ENCODE data around the gene MAP2K4. TPM values are rescaled to one million over a fixed set of nuclear protein-coding genes. Genes with fewer than 3 reads are reported as not detected.

Gene MAP2K4
- total and polyA plus RNA-seq, 2 of the 8 experiments (the other 6 are each of a cell fraction or from before 2014, with no cell fraction given), result 14.2 to 37.3 TPM

DNA sequence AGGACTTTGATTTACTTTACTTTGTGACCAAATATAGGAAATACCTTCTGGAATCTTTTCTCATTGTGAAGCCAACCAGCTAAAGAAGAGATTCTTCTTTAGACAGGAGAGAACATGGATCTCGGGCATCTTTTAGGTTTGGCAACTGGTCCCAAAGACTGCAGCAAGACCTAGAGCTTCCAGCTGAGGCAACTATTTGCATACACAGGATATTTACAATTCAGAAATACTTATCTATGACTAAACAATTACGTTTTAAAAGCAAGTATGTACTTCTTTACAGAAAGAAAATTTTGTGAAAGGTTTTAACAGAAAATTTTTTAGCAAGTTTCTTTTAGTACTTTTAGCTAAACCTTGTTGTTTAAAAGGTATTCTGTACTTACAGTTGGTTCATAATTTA, 106.5 kb downstream of the MAP2K4 start:
- peaks cover 2 to 43% (median 24%) of the 10 kb centered on the region in 4 experiments; a peak in 6 of 8 replicates for H3K36me3 ChIP-seq (ENCODE audit: control insufficient read depth in 2 of 4, insufficient read depth in 4 of 4, low read length in 3 of 4)
- no peak overlapping the region for H2BK5ac ChIP-seq (ENCODE audit: low read depth, low read length)
- H4K91ac ChIP-seq (replicated peaks; ENCODE audit: insufficient read length, low read length), result no peak overlapping the region
- no peak overlapping the region for H3K4ac ChIP-seq (replicated peaks; ENCODE audit: insufficient read length, low read depth, low read length)
- H4K8ac ChIP-seq (ENCODE audit: extremely low read depth, insufficient read depth, low read length), result no peak overlapping the region
- ChIA-PET POLR2A (ENCODE audit: partially characterized antibody) (interaction anchor here (0.7 to 0.8 kb wide), 2 partner anchors 9 to 50 kb away, joined by 3 read pairs; no protein-coding TSS in a partner anchor), CTCF (ENCODE audit: partially characterized antibody) (no interaction called here)
- no peak overlapping the region for H3K4me3 ChIP-seq (ENCODE audit: extremely low read depth in 1 of 4, insufficient read depth in 2 of 4, low read depth in 3 of 4, low read length in 4 of 4)
- no peak overlapping the region for H2BK20ac ChIP-seq (ENCODE audit: low read length)
- no peaks in the 10 kb centered on the region for H3K79me2 ChIP-seq (ENCODE audit: control insufficient read depth in 1 of 2, insufficient read depth in 2 of 2, low read length in 2 of 2)
- TF ChIP-seq RXRA (IDR thresholded peaks at IDR 0.05; ENCODE audit: insufficient read depth, low read depth, low read length), result no peak
- H2AK5ac ChIP-seq (ENCODE audit: low read depth, low read length), result no peak overlapping the region
- no peak overlapping the region for H2AFZ ChIP-seq (ENCODE audit: low read length)
- no peaks in the 10 kb centered on the region for H3K79me1 ChIP-seq (ENCODE audit: low read depth, low read length)
- no peak overlapping the region for H2BK12ac ChIP-seq (ENCODE audit: low read depth, low read length)
- no peak overlapping the region for H3K23ac ChIP-seq (ENCODE audit: insufficient read length)
- no peak overlapping the region for H3K9ac ChIP-seq (replicated peaks in 1 of 4; ENCODE audit: extremely low read depth in 1 of 4, low read depth in 3 of 4, low read length in 3 of 4)
- FAIRE-seq (no peak), DNase-seq (ENCODE audit: low read depth in 1 of 2, low spot score in 2 of 2) (no peak)
- no peak overlapping the region for H3K4me2 ChIP-seq (ENCODE audit: insufficient read depth in 1 of 2, low read depth in 2 of 2, low read length in 2 of 2)
- H4K20me1 ChIP-seq (replicated peaks in 1 of 2; ENCODE audit: control insufficient read depth in 1 of 2, insufficient read depth in 2 of 2, low read length in 2 of 2), result no peaks in the 10 kb centered on the region
- no peaks in the 10 kb centered on the region for H3K27me3 ChIP-seq (replicated peaks in 1 of 4; ENCODE audit: control insufficient read depth in 3 of 4, extremely low read depth in 1 of 4, insufficient read depth in 3 of 4, low read length in 3 of 4)
- 84% methylated on average over 2 of the region's 2 CpGs; no CpG with 5 or more reads in 1 of the 2 experiments for WGBS, 2 experiments (ENCODE audit: extremely low coverage in 1 of 2, insufficient coverage in 1 of 2, insufficient read length in 1 of 2, insufficient replicate concordance in 2 of 2, low coverage in 1 of 2, low lambda C conversion rate in 2 of 2, missing lambda C conversion rate in 1 of 2)
- H2BK120ac ChIP-seq (replicated peaks; ENCODE audit: low read depth, low read length), result no peak overlapping the region
- peaks cover 0 to 1% (median under 1%) of the 10 kb centered on the region in 4 experiments; a peak in 3 of 7 replicates for H3K4me1 ChIP-seq (replicated peaks in 1 of 4; ENCODE audit: control insufficient read depth in 3 of 4, insufficient read depth in 4 of 4, low read length in 3 of 4)
- no peak overlapping the region for H3K56ac ChIP-seq (replicated peaks; ENCODE audit: insufficient read length, low read depth, low read length)
- no peak overlapping the region for H4K5ac ChIP-seq (ENCODE audit: insufficient read length, low read depth, low read length)
- H3K23me2 ChIP-seq (ENCODE audit: low read depth, low read length), result no peaks in the 10 kb centered on the region
- no peak overlapping the region for H3K14ac ChIP-seq (ENCODE audit: insufficient read length)
- H3K18ac ChIP-seq (ENCODE audit: extremely low read depth, low read length), result no peak overlapping the region
- H3K27ac ChIP-seq (ENCODE audit: low read depth, low read length), result no peak overlapping the region
- H3K9me3 ChIP-seq (ENCODE audit: insufficient read depth in 2 of 2, low read depth in 1 of 2, low read length in 1 of 2), result no peaks in the 10 kb centered on the region
- no peak overlapping the region for H2BK15ac ChIP-seq (ENCODE audit: low read length)
